GM12891 (cell line): ENCODE measurements around the gene GASK1A.

ENCODE experiments used
- DNase-seq: peaks from one replicate; pipeline ENCODE4 v3.0.0; 2011; ENCODE audit warnings: low spot score; ENCODE audit not compliant: insufficient read length
- FAIRE-seq: peaks from 2 replicates; lab custom pipeline; 2011; peaks lifted over from hg19 to GRCh38; lab: Jason Lieb, UNC
- PAX5 ChIP-seq: IDR thresholded peaks from 2 replicates; pipeline ENCODE4 v1.6.1; 2011; ENCODE audit warnings: low read length, moderate library complexity, mild to moderate bottlenecking; ENCODE audit not compliant: insufficient read depth, severe bottlenecking
- POLR2A ChIP-seq: IDR thresholded peaks from 2 replicates; pipeline ENCODE4 v1.6.1; 2011; ENCODE audit warnings: low read depth, low read length, control low read depth
- POLR2AphosphoS5 ChIP-seq: IDR thresholded peaks from 2 replicates; pipeline ENCODE4 v1.6.1; 2011; ENCODE audit warnings: low read depth, low read length, control low read depth
- POU2F2 ChIP-seq: IDR thresholded peaks from 2 replicates; pipeline ENCODE4 v1.6.1; 2011; ENCODE audit warnings: low read depth, mild to moderate bottlenecking, control low read depth, low read length, moderate library complexity
- SPI1 ChIP-seq: IDR thresholded peaks from 2 replicates; pipeline ENCODE4 v1.6.1; 2011; ENCODE audit warnings: low read depth, low read length, control low read depth
- TAF1 ChIP-seq: IDR thresholded peaks from 2 replicates; pipeline ENCODE4 v1.6.1; 2011; ENCODE audit warnings: low read depth, low read length, control low read depth

Gene GASK1A

GRCh38 chr3:43105596-43106292 is 126.6 kb downstream of the GASK1A start, which contains the start of gene POMGNT2:
POMGNT2 (minus strand) TSS chr3:43106079; CDS start chr3:43081431, 24,648 bp downstream.
- TF ChIP-seq POLR2A (no peak), PAX5 (no peak), TAF1 (no peak), SPI1 (no peak), POLR2AphosphoS5 (no peak), POU2F2 (no peak)

GRCh38 chr3:43106293-43106628 is 127.2 kb downstream of the GASK1A start:
- DNase-seq (no peak), FAIRE-seq (no peak)
- TF ChIP-seq POLR2AphosphoS5 (no peak), POLR2A (no peak), SPI1 (no peak), PAX5 (no peak), POU2F2 (no peak)

More at GRCh38 chr3:43105596-43106292, 126.6 kb downstream of the GASK1A start, which contains the start of gene POMGNT2:
- FAIRE-seq (peak; percentile 89), DNase-seq (peak; percentile 86)
